Thyroid gland (tissue), 4 donors: ENCODE measurements around the gene BRINP1. TPM values are rescaled to one million over a fixed set of nuclear protein-coding genes. Genes with fewer than 3 reads are reported as not detected.

Source experiments
- DNase-seq, 2 donors: peaks; one replicate each; pipeline ENCODE4 v3.0.0-alpha.2; 2019
- H3K27ac ChIP-seq, 3 donors: fragments of 200-600 bp; sonication (generic); 1 replicate in 2 of 3; 2 replicates in 1 of 3; pipeline ENCODE4 v1.5.1; 2016 to 2019; ENCODE audit warnings: mild to moderate bottlenecking in 1 of 3, moderate library complexity in 1 of 3
- H3K27me3 ChIP-seq: fragments of 200-600 bp; sonication (generic); one replicate; pipeline ENCODE4 v1.5.1; 2019
- H3K36me3 ChIP-seq, 2 donors: fragments of 200-600 bp; sonication (generic); one replicate each; pipeline ENCODE4 v1.5.1; 2016 to 2019
- H3K4me1 ChIP-seq, 2 donors: fragments of 200-600 bp; sonication (generic); one replicate each; pipeline ENCODE4 v1.5.1; 2017 to 2019
- H3K4me3 ChIP-seq, 3 donors: fragments of 200-600 bp; sonication (generic); replicated peaks in 1 of 3; 1 replicate in 2 of 3; 2 replicates in 1 of 3; pipeline ENCODE4 v1.5.1; 2016; ENCODE audit warnings: mild to moderate bottlenecking in 1 of 3
- H3K9me3 ChIP-seq: fragments of 200-600 bp; sonication (generic); one replicate; pipeline ENCODE4 v1.5.1; 2017
- POLR2A ChIP-seq, 2 donors: fragments of 450-650 bp; IDR thresholded peaks; one replicate each; pipeline ENCODE4 v1.6.1; 2017; ENCODE audit warnings: antibody characterized with exemption in 2 of 2, mild to moderate bottlenecking in 2 of 2, moderate library complexity in 1 of 2
- WGBS, 2 donors: methylation state at CpG; one replicate each; pipeline ENCODE4 v1.1.5; 2017; 5-methylcytosine and 5-hydroxymethylcytosine counted together
- intact Hi-C: fragments of 100-400 bp; cut with DNase I; formaldehyde crosslinking; loops from one replicate; pipeline ENCODE4 v1.15.1; 2023
- total RNA-seq, 4 donors: library from RNA; depleted of rRNA; stranded (reverse); fragments of >200 nt; gene quantifications; one replicate each; pipeline ENCODE4 v1.2.3, GENCODE V29; 2016
- TF ChIP-seq, protein P1 (sequence below), 6 experiments: fragments of 200-600 bp in 3 of 6; fragments of 450-650 bp in 3 of 6; sonication (generic) in 3 of 6; IDR thresholded peaks; one replicate each; pipeline ENCODE4 v1.5.1; 2016 to 2019; ENCODE audit warnings: antibody characterized with exemption in 6 of 6, mild to moderate bottlenecking in 2 of 6, inconsistent platforms in 1 of 6, moderate library complexity in 1 of 6

The BRINP1 gene
- total RNA-seq, 4 donors from 2014 or later = 0.67 to 1.1 (median 0.93) TPM; not detected in 1

DNA sequence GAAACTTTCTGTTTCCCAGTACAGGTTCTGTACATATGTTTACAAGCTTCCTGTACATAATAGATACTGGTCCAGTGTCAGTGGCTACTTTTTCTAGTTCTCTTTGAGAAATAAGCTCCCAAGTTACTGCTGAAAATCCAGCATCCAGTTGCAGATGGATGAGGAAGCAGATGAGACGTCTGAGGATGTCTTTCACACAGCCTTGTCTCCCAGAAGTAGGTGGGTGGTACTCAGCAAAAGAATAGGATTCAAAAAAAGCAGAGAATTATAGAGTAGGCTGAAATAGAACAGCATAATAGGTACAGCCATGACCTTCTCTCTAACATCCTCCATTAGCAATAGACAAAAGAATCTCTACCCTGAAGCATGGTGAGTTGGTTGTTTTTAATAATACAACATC, 77.7 kb downstream of the BRINP1 start:
- WGBS, 2 donors = 52 to 69% methylated on average over 1 of the region's 1 CpG
- Histone ChIP-seq H3K9me3 (no peaks in the 10 kb centered on the region), H3K4me3 (no peak overlapping the region), H3K36me3 (no peaks in the 10 kb centered on the region), H3K27ac (no peak overlapping the region), H3K27me3 (no peaks in the 10 kb centered on the region), H3K4me1 (no peaks in the 10 kb centered on the region)
- no peak for DNase-seq
- TF ChIP-seq POLR2A (IDR thresholded peaks at IDR 0.05) = no peak
- TF ChIP-seq, protein P1, sequence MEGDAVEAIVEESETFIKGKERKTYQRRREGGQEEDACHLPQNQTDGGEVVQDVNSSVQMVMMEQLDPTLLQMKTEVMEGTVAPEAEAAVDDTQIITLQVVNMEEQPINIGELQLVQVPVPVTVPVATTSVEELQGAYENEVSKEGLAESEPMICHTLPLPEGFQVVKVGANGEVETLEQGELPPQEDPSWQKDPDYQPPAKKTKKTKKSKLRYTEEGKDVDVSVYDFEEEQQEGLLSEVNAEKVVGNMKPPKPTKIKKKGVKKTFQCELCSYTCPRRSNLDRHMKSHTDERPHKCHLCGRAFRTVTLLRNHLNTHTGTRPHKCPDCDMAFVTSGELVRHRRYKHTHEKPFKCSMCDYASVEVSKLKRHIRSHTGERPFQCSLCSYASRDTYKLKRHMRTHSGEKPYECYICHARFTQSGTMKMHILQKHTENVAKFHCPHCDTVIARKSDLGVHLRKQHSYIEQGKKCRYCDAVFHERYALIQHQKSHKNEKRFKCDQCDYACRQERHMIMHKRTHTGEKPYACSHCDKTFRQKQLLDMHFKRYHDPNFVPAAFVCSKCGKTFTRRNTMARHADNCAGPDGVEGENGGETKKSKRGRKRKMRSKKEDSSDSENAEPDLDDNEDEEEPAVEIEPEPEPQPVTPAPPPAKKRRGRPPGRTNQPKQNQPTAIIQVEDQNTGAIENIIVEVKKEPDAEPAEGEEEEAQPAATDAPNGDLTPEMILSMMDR (IDR thresholded peaks at IDR 0.05) = no peak
- intact Hi-C loops = loop anchor here (5.0 kb wide), 1 partner anchor 699 kb away; no protein-coding TSS in a partner anchor

DNA sequence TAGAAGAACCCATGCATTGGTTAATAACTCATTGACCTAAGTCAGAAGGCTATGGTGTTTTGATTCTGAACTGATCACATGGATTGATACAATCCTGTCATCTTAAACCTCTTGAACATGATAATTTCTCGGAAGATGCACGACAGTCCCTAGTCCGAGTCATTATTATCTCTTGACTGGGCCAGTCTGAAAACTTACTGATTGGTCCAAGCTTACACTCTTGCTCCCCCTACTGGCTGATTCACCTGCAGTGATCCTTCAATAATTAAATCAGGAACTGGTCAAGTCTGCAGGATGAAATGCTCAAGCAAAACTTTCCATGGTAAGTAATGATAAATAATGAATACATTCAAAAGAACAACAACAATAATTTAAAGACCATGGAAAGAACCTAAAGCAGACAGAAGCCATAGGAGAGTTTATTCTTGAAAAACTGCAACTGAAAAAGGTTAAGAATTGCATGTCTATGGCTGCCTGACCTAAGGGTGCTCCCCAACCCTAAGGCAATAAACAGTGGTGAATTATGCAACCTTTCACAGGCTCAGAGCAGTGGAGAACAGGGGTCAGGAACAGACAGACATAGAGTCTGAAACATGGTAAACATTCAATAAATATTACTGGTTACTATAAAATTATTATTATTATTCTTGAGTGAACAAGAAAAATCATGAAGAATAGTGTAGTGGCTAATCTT, 79.3 kb downstream of the BRINP1 start:
- intact Hi-C loops = loop anchor here (5.0 kb wide), 2 partner anchors 463 to 698 kb away; no protein-coding TSS in a partner anchor
- TF ChIP-seq, protein P1 (IDR thresholded peaks at IDR 0.05) = peak; percentile 71 to 96 (median 86)
- no peak for TF ChIP-seq POLR2A (IDR thresholded peaks at IDR 0.05)
- no peak overlapping the region for H3K4me3 ChIP-seq
- peak; percentile 68 to 74 for DNase-seq
- H3K4me1 ChIP-seq = no peaks in the 10 kb centered on the region
- no peaks in the 10 kb centered on the region for H3K9me3 ChIP-seq
- no peaks in the 10 kb centered on the region for H3K27me3 ChIP-seq
- 17 to 20% methylated on average over 3 of the region's 3 CpGs for WGBS, 2 donors
- no peaks in the 10 kb centered on the region for H3K36me3 ChIP-seq
- H3K27ac ChIP-seq = no peak overlapping the region

DNA sequence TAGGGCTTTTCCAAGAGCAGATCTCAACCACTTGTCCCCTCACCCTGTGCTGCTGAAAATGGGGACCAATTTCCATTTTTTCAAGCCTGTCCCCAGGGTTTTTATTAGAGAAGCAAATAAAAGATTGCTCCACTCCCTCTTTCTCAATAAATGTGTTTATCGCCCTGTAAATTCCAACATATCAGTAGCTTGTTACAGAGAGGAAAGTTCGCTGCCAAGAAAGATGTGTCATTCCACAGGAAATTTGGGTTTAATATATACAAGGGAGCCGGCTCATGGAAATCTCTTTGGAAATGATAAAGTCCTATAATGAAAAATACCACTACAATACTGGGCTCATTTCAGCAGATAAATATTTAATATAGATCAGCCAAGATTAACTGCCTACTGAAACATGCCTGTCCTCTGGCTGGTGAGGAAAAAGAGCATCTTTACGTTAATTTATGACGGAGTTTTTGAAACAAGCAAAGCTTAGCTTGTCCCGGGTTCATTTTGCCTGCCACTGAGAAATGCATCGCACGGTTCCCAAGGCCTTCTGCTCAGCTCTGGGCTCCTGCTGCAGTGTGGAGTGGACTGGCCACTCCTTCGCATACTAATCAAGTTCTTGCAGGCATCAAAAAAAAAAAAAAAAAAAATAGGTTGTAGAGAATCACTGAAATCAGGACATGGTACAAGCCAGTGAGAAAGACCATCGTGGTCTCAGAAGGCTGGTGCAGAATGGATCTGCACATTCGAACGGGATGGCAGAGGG, 84.5 kb downstream of the BRINP1 start:
- WGBS, 2 donors = 77 to 85% methylated on average over 12 of the region's 12 CpGs
- no peaks in the 10 kb centered on the region for H3K27me3 ChIP-seq
- no peak overlapping the region for H3K4me3 ChIP-seq
- no peak for DNase-seq
- intact Hi-C loops = loop anchor here (5.0 kb wide), 1 partner anchor 457 kb away; no protein-coding TSS in a partner anchor
- no peaks in the 10 kb centered on the region for H3K9me3 ChIP-seq
- TF ChIP-seq, protein P1 (IDR thresholded peaks at IDR 0.05) = no peak
- TF ChIP-seq POLR2A (IDR thresholded peaks at IDR 0.05) = no peak
- H3K4me1 ChIP-seq = peaks cover 0 to 3% of the 10 kb centered on the region in 2 donors
- no peaks in the 10 kb centered on the region for H3K36me3 ChIP-seq
- H3K27ac ChIP-seq = no peak overlapping the region

DNA sequence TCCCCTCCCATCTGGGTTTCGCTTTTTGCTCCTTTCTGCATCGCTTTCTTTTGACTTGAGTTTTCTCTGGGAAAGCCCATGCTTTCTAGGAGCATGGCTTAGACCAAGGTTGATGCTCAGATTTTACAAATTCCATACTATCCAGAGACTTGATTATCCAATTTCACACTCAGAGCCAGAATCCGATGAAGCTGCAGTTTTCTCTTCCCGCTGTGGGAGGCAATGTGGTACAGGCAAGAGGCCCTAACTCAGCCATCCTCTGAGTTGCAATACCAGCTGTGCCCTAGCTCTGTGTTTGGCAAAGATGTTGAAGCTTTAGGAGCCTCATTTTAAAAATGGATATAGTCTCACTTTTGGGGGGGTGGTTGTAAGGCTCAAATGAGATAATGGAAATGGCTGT, 85.1 kb downstream of the BRINP1 start:
- TF ChIP-seq, protein P1 (IDR thresholded peaks at IDR 0.05) = peak in 1 of 6 experiments; percentile 10
- TF ChIP-seq POLR2A (IDR thresholded peaks at IDR 0.05) = no peak
- 77% methylated on average over 4 of the region's 4 CpGs for WGBS, 2 donors
- DNase-seq = no peak

More for the DNA sequence above, 85.1 kb downstream of the BRINP1 start:
- no peak overlapping the region for H3K4me3 ChIP-seq
- no peaks in the 10 kb centered on the region for H3K9me3 ChIP-seq
- H3K36me3 ChIP-seq = no peaks in the 10 kb centered on the region
- no peak overlapping the region for H3K27ac ChIP-seq
- H3K4me1 ChIP-seq = peaks cover 0 to 3% of the 10 kb centered on the region in 2 donors
- intact Hi-C loops = no loop called here
- no peaks in the 10 kb centered on the region for H3K27me3 ChIP-seq
